GM23248 (cell line): Measurements from ENCODE around the gene CACNA2D2.

Source experiments
- EZH2 ChIP-seq: fragments of 200-600 bp; sonication (generic); IDR thresholded peaks from 2 replicates; pipeline ENCODE4 v1.6.1; 2018; ENCODE audit warnings: antibody characterized with exemption, mild to moderate bottlenecking; ENCODE audit not compliant: insufficient read depth, poor library complexity, severe bottlenecking
- EZH2phosphoT487 ChIP-seq: fragments of 200-600 bp; sonication (generic); IDR thresholded peaks from 2 replicates; pipeline ENCODE4 v1.6.1; 2018; ENCODE audit warnings: antibody characterized with exemption, moderate library complexity, mild to moderate bottlenecking, low read depth; ENCODE audit not compliant: insufficient read depth

- TF ChIP-seq EZH2 = no peak
- no peak for TF ChIP-seq EZH2phosphoT487
Observed at GRCh38 chr3:50342813-50343633, 160.4 kb downstream of the CACNA2D2 start.
